A172 (cell line): Measurements from ENCODE around the gene EEFSEC. TPM values are rescaled to one million over a fixed set of nuclear protein-coding genes. Genes with fewer than 3 reads are reported as not detected.

ENCODE experiments used
- DNase-seq: peaks from one replicate; pipeline ENCODE4 v3.0.0-alpha.2; 2015; ENCODE audit warnings: low spot score
- total RNA-seq: library from RNA; depleted of rRNA; stranded (reverse); fragments of >200 nt; shearing (Covaris generic); gene quantifications from 2 replicates; pipeline ENCODE4 v1.2.3, GENCODE V29; 2014

Gene EEFSEC
- total RNA-seq, 1 experiment from 2014 or later = 3.5 TPM

DNA sequence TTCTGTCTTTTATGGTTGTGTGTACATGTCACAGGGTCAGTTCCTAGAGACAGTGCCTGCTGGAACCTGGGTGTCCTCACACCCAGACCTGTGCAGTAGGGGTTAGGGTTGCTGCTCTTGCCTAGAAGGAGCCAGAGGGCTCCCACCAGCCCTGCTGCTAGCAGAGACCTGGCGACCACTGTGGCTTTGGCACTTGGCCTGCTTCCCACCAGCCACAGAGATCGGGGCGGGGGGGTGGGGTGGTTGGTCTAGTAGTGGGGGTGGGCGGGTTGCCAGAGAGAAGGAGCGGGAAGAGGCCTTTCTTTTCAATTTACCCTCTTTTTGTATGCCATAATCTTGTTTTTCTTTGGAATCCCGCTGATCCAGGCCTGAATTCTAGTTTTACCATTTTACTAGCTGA, 29.4 kb downstream of the EEFSEC start:
- DNase-seq = no peak

- no peak for DNase-seq
Observed at GRCh38 chr3:128185630-128186447, 32.6 kb downstream of the EEFSEC start.

DNA sequence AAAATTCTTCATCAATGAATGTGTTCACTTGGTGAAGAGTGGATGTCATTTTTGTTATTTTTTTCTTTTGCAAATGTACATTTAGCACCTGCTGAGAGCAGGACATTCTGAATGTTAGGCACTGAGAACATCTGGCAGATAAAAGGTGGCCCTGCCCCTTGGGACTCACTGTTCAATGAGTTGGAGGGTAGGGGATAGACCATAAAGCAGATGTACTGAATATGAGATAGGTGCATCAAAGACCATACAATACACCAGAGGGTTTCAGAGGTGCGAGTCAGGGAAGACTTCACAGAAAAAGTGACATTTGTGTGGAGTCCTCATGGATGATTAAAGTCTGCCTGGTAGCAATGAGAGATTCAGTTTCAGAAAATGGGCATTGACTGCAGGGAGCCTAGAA, 34.2 kb downstream of the EEFSEC start:
- DNase-seq = no peak

GRCh38 chr3:128188326-128188725, 35.0 kb downstream of the EEFSEC start:
- no peak for DNase-seq

DNA sequence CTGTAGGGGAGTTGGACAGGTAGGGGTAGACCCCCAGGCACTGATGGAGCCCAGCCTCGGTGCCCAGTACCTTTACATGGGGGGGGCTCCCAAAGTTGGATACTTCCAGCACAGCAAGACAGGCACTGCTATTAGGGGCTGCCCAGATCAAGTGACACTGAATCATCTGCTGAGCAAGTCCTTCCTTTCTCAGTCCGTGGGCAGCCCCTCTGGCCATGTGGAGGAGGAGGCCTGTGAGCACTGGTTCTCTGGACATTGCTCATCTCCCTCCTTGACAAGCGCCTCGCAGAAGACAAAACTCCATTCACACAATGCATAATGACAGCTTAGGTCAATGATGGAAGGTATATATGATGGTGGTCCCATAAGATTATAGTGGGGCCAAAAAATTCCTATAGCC, 35.7 kb downstream of the EEFSEC start:
- DNase-seq = no peak

GRCh38 chr3:128190501-128190900, 37.2 kb downstream of the EEFSEC start:
- no peak for DNase-seq

DNA sequence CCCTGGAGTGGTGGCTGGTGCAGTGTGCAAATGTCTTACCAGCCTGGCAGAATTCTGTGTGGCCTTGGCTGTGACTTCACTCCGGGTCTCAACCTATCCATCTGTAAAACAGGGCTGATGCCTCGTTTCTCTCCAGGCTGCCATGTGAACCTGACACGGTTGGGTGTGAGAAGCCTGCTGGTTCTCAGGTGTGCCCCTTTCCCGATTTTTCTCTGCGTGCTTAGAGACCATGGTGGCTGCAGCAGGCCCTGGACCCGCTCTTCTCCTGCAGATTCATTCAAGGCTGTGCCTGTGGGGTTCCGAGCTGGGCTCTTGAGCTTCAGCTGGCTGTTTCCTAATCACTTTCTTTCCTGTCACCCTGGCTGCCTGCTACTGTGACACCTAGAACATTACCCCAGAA, 38.9 kb downstream of the EEFSEC start:
- no peak for DNase-seq

DNA sequence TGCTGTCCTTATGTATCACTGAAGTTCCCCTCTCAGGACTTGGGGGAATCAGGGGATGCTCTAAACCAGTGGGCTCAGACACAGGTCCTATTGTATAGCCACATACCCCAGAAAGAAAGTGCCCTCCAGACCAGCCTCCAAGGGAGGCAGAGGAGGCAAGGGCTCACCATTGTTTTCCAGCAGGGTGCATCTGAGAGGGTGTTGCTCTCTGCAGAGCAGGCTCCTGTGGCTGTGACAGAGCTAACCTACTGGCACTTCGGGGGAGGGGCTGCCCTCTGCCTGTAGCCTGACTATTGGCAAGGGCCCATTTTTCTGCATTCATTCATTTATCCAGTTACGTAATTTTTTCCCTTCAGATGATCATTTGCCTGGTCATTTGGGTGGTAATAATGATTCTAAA, 39.9 kb downstream of the EEFSEC start:
- no peak for DNase-seq

- no peak for DNase-seq
Observed at GRCh38 chr3:128194843-128195242, 41.6 kb downstream of the EEFSEC start.

- DNase-seq = no peak
Observed at GRCh38 chr3:128195369-128195768, 42.1 kb downstream of the EEFSEC start.

- DNase-seq = no peak
Observed at GRCh38 chr3:128195802-128196201, 42.5 kb downstream of the EEFSEC start.

GRCh38 chr3:128196647-128197046, 43.4 kb downstream of the EEFSEC start:
- no peak for DNase-seq

GRCh38 chr3:128197855-128198254, 44.6 kb downstream of the EEFSEC start:
- no peak for DNase-seq

- no peak for DNase-seq
Observed at GRCh38 chr3:128198313-128198712, 45.0 kb downstream of the EEFSEC start.

GRCh38 chr3:128199110-128199509, 45.8 kb downstream of the EEFSEC start:
- DNase-seq = no peak

- no peak for DNase-seq
Observed at GRCh38 chr3:128201158-128201755, 48.0 kb downstream of the EEFSEC start.

- no peak for DNase-seq
Observed at GRCh38 chr3:128203169-128203568, 49.9 kb downstream of the EEFSEC start.

GRCh38 chr3:128205558-128206145, 52.4 kb downstream of the EEFSEC start:
- no peak for DNase-seq

GRCh38 chr3:128207951-128208350, 54.7 kb downstream of the EEFSEC start:
- no peak for DNase-seq

DNA sequence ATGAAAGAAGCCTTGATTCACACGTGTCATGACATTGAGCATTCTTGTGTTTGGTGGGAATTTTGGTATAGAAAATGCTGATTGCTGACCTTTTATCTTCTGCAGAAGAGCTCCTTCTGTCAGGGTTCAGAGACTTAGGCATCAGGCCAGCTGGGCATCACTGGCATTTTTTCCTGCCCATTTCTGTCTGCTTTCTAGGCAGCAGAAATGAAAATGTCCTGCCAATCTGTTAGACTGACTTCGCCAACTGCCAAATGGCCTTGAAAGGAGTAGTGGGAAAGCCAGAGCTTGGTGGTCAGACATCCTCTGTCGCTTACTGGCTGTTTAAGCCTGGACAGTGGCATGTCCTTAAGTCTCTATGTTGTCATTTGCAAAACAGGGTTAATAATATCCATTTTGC, 57.4 kb downstream of the EEFSEC start:
- no peak for DNase-seq

- no peak for DNase-seq
Observed at GRCh38 chr3:128214056-128214455, 60.8 kb downstream of the EEFSEC start.

- DNase-seq = no peak
Observed at GRCh38 chr3:128215290-128215689, 62.0 kb downstream of the EEFSEC start.
